ENCODE results near the gene GJD3. TPM values are rescaled to one million over a fixed set of nuclear protein-coding genes. Genes with fewer than 3 reads are reported as not detected.

GJD3 gene
- total and polyA plus RNA-seq, 9 of the 15 experiments (the other 6 are each of a cell fraction or from before 2014, with no cell fraction given) = 0.17 to 0.38 TPM; not detected in 7

- TF ChIP-seq CHD2 (IDR thresholded peaks at IDR 0.05; ENCODE audit: low read depth, low read length) (peak; percentile 35; the same call in 1 of the 2 replicates), POLR2G (IDR thresholded peaks at IDR 0.05; ENCODE audit: low read depth, low read length) (peak; percentile 76), IRF9 (tag; IDR thresholded peaks at IDR 0.05) (no peak), JUNB (CRISPR knock-in tag; conservative IDR thresholded peaks at IDR 0.05) (no peak), ZNF668 (CRISPR knock-in tag; IDR thresholded peaks at IDR 0.05) (no peak), STAT5A (IDR thresholded peaks at IDR 0.05; ENCODE audit: borderline replicate concordance, low read length) (no peak), FOXK2 (conservative IDR thresholded peaks at IDR 0.05 in 1 of 2, IDR thresholded peaks at IDR 0.05 in 1 of 2; ENCODE audit: low read depth in 2 of 2) (no peak), CREBBP (IDR thresholded peaks at IDR 0.05; ENCODE audit: low read depth, low read length) (no peak), IRF2 (CRISPR knock-in tag; IDR thresholded peaks at IDR 0.05) (no peak), ZKSCAN8 (CRISPR knock-in tag; IDR thresholded peaks at IDR 0.05) (no peak), MCM5 (IDR thresholded peaks at IDR 0.05; ENCODE audit: low read depth) (no peak), BCOR (IDR thresholded peaks at IDR 0.05) (no peak), ZBTB8A (IDR thresholded peaks at IDR 0.05; ENCODE audit: partially characterized antibody) (no peak), NFE2 (IDR thresholded peaks at IDR 0.05; ENCODE audit: low read depth) (no peak), RBM14 (IDR thresholded peaks at IDR 0.05; ENCODE audit: borderline replicate concordance, insufficient read depth, low read depth, low read length) (0 out of 2 replicates have a peak, but pooled peaks have one; percentile 33), TEAD4 (IDR thresholded peaks at IDR 0.05; ENCODE audit: low read length) (peak; percentile 63), TEAD4 (CRISPR knock-in tag; IDR thresholded peaks at IDR 0.05; ENCODE audit: borderline replicate concordance) (no peak), ZNF717 (CRISPR knock-in tag; IDR thresholded peaks at IDR 0.05) (no peak), SMAD2 (IDR thresholded peaks at IDR 0.05; ENCODE audit: low read depth, low read length) (no peak), THAP7 (CRISPR knock-in tag; IDR thresholded peaks at IDR 0.05) (no peak), SNIP1 (IDR thresholded peaks at IDR 0.05; ENCODE audit: low read depth) (no peak), MBD1 (CRISPR knock-in tag; IDR thresholded peaks at IDR 0.05) (no peak), U2AF1 (optimal IDR thresholded peaks at IDR 0.05; ENCODE audit: low read depth, low read length) (no peak), KAT2B (IDR thresholded peaks at IDR 0.05; ENCODE audit: low read depth, low read length) (no peak), SIN3A (IDR thresholded peaks at IDR 0.05; ENCODE audit: borderline replicate concordance in 2 of 2, control insufficient read depth in 1 of 2, low read depth in 2 of 2, low read length in 2 of 2) (peak in 1 of 2 experiments; percentile 34; a peak in 1 of 4 replicates), ZNF253 (CRISPR knock-in tag; conservative IDR thresholded peaks at IDR 0.05) (no peak), NFIC (IDR thresholded peaks at IDR 0.05) (peak; percentile 23; the same call in 1 of the 2 replicates), MCM3 (IDR thresholded peaks at IDR 0.05) (no peak)
Measured at GRCh38 chr17:40345161-40345993, 19.2 kb downstream of the GJD3 start (continued).

Data from K562 (cell line).